HL-60 (cell line): ENCODE data around the gene AP1M2.
"Not testable (repeated sequence)": the region's sequence is repeated elsewhere in the genome, so short reads cannot be mapped to it uniquely, and the experiment has no call there.

ENCODE experiments used
- DNase-seq, 2 experiments: peaks; one replicate each; pipeline ENCODE4 v3.0.0-alpha.2; 2010 to 2020; ENCODE audit warnings: low read depth in 1 of 2, low spot score in 1 of 2
- H3K27ac ChIP-seq: fragments of 250-450 bp; sonication (Bioruptor Pico); replicated peaks from 2 replicates; pipeline ENCODE4 v1.5.1; 2020; ENCODE audit warnings: mild to moderate bottlenecking, moderate library complexity
- H3K27me3 ChIP-seq: fragments of 250-450 bp; sonication (Bioruptor Pico); 2 replicates; pipeline ENCODE4 v1.5.1; 2021; ENCODE audit warnings: mild to moderate bottlenecking, moderate library complexity; ENCODE audit not compliant: insufficient read depth, poor library complexity, severe bottlenecking
- H3K4me3 ChIP-seq: replicated peaks from 2 replicates; pipeline ENCODE4 v1.5.1; 2011; ENCODE audit warnings: mild to moderate bottlenecking, control low read depth, low read length; ENCODE audit not compliant: insufficient read depth
- CTCF ChIP-seq: IDR thresholded peaks from one replicate; pipeline ENCODE4 v1.5.1; 2011; ENCODE audit warnings: low read length, control low read depth, inconsistent platforms; ENCODE audit not compliant: insufficient read depth
- GABPA ChIP-seq: IDR thresholded peaks from 2 replicates; pipeline ENCODE4 v1.6.1; 2012; ENCODE audit warnings: low read depth
- POLR2AphosphoS5 ChIP-seq: IDR thresholded peaks from 2 replicates; pipeline ENCODE4 v1.6.1; 2012; ENCODE audit warnings: low read depth
- REST ChIP-seq: IDR thresholded peaks from 2 replicates; pipeline ENCODE4 v1.6.1; 2012; ENCODE audit warnings: low read depth; ENCODE audit not compliant: insufficient replicate concordance
- SPI1 ChIP-seq: IDR thresholded peaks from 2 replicates; pipeline ENCODE4 v1.6.1; 2012; ENCODE audit warnings: low read depth, mild to moderate bottlenecking, borderline replicate concordance

Gene AP1M2

GRCh38 chr19:10533646-10534386 is 53.3 kb downstream of the AP1M2 start:
- DNase-seq = no peak
- H3K27me3 ChIP-seq = peaks cover 3% of the 10 kb centered on the region
- no peak overlapping the region for H3K27ac ChIP-seq
- no peak overlapping the region for H3K4me3 ChIP-seq
- TF ChIP-seq SPI1 = no peak
- TF ChIP-seq REST = no peak
- TF ChIP-seq CTCF = no peak
- no peak for TF ChIP-seq POLR2AphosphoS5
- no peak for TF ChIP-seq GABPA

- Histone ChIP-seq H3K27ac (no peak overlapping the region), H3K4me3 (no peak overlapping the region), H3K27me3 (peaks cover 3% of the 10 kb centered on the region)
- no peak for TF ChIP-seq REST
- TF ChIP-seq SPI1 = no peak
- no peak for DNase-seq
Observed at GRCh38 chr19:10532457-10532856, 54.7 kb downstream of the AP1M2 start.

GRCh38 chr19:10526887-10527286 is 60.2 kb downstream of the AP1M2 start:
- not testable (repeated sequence) for H3K27ac ChIP-seq, H3K27me3 ChIP-seq, DNase-seq, H3K4me3 ChIP-seq

- peaks cover 5% of the 10 kb centered on the region for H3K27me3 ChIP-seq
- no peak overlapping the region for H3K4me3 ChIP-seq
- TF ChIP-seq POLR2AphosphoS5 = no peak
- TF ChIP-seq REST = no peak
- no peak for TF ChIP-seq CTCF
- TF ChIP-seq SPI1 = no peak
- TF ChIP-seq GABPA = no peak
- no peak overlapping the region for H3K27ac ChIP-seq
- no peak for DNase-seq
Observed at GRCh38 chr19:10525636-10526035, 61.5 kb downstream of the AP1M2 start.
